Hepatocyte (in vitro differentiated cells): Measurements from ENCODE around the gene SHOC1.

Experiments used
- EZH2 ChIP-seq: fragments of 200-600 bp; sonication (generic); IDR thresholded peaks from 2 replicates; pipeline ENCODE4 v1.6.1; 2016; ENCODE audit warnings: antibody characterized with exemption, mild to moderate bottlenecking, borderline replicate concordance
- EZH2phosphoT487 ChIP-seq: fragments of 200-600 bp; sonication (generic); IDR thresholded peaks from one replicate; pipeline ENCODE4 v1.6.1; 2018; ENCODE audit warnings: antibody characterized with exemption, mild to moderate bottlenecking, low read depth, moderate library complexity; ENCODE audit not compliant: unreplicated experiment, severe bottlenecking
- TF ChIP-seq, protein P1 (sequence below): fragments of 200-600 bp; sonication (generic); IDR thresholded peaks from 2 replicates; pipeline ENCODE4 v1.5.1; 2016; ENCODE audit warnings: antibody characterized with exemption, mild to moderate bottlenecking; ENCODE audit not compliant: poor library complexity

DNA sequence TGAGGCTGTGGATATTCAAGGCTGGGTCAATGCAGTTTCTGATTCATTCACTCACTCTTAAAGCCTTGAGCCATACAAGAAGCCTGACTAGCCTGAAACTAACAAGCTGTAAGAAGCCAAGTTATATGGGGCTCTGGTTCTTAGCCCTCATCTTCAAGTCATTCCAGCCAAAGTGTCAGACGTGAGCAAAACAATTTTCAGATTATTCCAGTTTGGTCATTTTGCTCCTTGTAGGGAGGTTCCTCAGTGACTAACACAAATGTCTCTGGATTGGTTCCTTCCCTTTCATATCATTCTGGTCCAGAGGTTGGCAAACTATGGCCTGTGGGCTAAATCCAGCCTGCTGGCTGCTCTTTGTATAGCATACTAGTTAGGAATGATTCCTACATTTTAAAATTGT is 12.5 kb upstream of the SHOC1 start:
- TF ChIP-seq, protein P1, sequence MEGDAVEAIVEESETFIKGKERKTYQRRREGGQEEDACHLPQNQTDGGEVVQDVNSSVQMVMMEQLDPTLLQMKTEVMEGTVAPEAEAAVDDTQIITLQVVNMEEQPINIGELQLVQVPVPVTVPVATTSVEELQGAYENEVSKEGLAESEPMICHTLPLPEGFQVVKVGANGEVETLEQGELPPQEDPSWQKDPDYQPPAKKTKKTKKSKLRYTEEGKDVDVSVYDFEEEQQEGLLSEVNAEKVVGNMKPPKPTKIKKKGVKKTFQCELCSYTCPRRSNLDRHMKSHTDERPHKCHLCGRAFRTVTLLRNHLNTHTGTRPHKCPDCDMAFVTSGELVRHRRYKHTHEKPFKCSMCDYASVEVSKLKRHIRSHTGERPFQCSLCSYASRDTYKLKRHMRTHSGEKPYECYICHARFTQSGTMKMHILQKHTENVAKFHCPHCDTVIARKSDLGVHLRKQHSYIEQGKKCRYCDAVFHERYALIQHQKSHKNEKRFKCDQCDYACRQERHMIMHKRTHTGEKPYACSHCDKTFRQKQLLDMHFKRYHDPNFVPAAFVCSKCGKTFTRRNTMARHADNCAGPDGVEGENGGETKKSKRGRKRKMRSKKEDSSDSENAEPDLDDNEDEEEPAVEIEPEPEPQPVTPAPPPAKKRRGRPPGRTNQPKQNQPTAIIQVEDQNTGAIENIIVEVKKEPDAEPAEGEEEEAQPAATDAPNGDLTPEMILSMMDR = no peak
- TF ChIP-seq EZH2phosphoT487 (no peak), EZH2 (no peak)
